GM18505 (cell line): Measurements from ENCODE around the gene ABHD14A.

Source experiments
- ATAC-seq: cut with Tn5 transposase; IDR thresholded peaks from one replicate; pipeline ENCODE4 v1.9.1; 2021; ENCODE audit not compliant: unreplicated experiment
- POLR2A ChIP-seq: IDR thresholded peaks from 4 replicates; pipeline ENCODE4 v1.6.1; 2011; ENCODE audit warnings: borderline replicate concordance; ENCODE audit not compliant: insufficient read depth, insufficient read length; ENCODE audit errors: extremely low read depth

Gene ABHD14A

DNA sequence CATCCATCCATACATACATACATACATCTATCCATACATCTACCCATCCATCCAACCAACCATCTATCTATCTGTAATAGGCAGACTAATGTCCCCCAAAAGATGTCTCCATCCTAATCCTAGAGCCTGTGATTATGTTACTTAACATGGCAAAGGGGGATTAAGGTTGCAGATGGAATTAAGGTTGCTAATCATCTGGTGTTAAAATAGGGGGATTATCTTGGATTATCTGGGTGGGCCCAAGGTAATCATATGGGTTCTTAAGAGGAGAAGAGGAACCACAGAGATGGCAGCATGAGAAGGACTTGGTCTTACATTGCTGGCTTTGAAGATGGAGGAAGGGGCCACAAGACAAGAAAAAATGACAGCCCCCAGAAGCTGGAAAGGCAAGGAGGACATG lies 35.6 kb downstream of the ABHD14A start:
- ATAC-seq: no peak
- TF ChIP-seq POLR2A: no peak

DNA sequence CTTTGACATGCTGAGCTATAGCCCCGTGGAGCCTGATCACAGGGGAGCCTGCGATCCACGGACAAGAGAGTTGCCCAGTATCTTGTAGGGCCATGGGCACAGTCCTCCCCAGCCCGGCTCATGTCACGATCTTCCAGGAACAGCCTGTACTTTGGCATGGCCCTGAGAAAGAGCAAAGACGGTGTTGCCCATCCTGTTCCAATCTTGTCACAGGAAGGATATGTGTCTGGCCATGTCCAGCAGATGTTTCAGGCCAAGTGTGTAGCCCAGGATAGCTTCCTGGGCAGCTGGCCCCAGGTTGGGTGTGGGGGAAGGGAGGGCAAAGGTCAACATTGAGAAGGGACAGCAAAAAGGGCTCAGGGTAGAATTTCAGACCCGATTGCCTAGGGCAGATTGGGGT lies 37.8 kb downstream of the ABHD14A start:
- no peak for ATAC-seq
- no peak for TF ChIP-seq POLR2A

DNA sequence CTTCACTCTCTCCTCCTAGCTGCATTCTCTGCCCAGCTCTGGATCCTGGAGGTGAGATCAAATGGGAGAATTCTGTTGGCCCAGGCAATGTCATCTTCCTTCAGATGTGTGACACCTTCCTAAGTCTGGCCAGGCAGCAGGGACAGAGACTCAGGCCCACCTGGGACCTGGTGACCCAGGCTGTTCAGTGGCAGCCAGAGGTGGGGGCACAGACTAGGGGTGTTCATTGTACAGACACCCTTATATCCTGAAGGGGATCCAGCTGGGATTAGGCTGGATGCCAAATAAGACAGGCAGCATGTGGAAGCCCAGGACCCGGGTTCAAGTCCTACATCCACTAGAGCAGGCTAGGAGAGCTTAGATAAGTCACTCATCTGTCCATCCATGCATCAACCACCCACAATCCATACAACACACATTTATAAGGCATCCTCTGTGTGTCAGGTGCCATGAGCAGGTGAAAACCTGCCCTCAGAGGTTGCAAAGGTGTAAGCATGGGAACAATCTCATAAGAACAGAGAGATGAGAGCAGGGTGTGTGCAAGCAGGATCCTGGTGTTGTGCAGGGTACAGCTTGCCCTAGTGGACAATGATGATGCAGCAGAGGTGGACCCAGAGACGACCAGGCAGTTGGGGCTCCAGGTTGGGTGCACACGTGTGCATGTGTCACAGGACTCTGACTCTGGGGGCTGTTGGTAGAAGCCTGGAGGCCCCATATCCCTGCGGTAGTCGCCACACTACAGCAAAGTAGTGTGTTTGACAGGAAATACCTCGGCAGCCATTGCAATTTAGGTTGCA lies 39.1 kb downstream of the ABHD14A start:
- TF ChIP-seq POLR2A: no peak
- ATAC-seq: no peak

DNA sequence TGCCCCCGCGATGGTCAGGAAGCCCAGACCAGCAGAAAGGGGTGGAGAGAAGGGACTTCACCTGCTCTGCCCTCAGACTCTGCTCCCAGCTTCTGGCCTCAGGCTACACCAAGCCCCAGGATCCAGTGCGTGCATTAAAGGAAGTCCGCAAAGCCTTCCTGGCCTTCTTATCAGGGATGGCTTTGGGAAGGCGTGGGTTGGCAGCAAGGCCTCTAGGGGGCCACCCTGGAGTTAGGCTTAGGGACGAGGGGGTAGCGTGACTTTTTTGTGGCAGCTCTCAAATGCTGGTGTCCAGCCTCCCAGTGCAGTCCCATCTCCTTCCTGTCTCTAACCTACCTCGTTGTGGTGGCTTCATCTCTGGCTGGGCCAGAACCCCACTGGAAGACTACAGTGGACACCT lies 39.7 kb downstream of the ABHD14A start:
- ATAC-seq: no peak
- TF ChIP-seq POLR2A: no peak

DNA sequence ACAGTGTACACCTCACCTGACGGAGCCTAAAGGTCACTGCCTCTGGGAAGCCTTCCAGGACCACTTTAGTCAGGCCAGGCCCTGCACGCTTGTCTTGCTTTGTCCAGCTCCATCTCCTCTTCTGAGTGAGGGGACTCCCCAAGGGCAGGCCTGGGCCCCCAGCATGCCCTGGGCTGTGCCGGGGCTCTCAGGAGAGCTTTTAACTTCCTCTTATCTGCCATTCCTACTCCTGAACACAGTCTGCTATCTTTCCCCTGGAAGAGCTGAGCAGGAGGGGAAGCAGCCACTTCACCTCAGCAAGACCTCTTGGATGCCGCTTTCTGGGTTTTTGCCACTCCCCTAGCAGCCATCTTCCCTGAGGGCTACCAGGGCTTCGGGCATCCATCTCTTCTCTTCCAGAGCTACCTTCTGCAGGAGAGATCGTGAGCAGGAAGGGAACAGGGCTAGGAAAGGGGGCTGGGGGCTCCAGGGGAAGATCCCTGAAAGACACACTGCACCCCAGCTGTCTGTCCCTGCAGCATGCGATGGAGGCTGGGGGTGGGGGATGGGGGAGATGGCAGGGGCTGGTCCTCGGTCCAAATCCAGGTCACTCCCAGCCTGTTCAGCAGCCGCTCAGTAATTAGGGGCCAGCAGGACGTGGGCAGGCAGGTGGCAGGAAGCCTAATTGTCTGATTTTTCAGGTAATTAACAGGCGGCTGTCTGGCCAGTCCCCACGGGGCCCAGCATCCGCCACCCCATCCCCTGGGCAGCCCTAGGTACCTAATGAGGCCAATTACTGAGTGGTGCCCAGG lies 40.8 kb downstream of the ABHD14A start:
- no peak for ATAC-seq
- TF ChIP-seq POLR2A: no peak

DNA sequence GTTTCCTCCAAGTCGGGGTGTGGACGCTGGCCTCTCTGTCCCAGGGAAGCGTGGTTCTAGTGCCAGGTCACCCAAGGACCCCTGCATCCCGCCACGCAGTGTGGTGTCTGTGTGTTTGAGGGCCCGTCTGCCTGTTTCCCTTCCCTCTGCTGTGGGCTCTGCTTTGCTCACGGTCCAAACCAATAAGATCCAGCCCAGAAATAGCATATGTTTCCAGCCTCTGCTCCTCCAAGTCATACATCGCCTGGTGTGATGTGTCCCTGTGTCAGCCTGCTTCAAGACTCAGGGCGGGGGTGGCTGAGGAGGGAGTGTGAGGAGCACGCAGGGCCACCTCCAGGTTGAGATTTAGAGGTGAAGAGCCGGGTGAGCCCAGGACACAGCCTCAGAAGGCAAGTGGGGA lies 42.7 kb downstream of the ABHD14A start:
- ATAC-seq: no peak
- TF ChIP-seq POLR2A: no peak

DNA sequence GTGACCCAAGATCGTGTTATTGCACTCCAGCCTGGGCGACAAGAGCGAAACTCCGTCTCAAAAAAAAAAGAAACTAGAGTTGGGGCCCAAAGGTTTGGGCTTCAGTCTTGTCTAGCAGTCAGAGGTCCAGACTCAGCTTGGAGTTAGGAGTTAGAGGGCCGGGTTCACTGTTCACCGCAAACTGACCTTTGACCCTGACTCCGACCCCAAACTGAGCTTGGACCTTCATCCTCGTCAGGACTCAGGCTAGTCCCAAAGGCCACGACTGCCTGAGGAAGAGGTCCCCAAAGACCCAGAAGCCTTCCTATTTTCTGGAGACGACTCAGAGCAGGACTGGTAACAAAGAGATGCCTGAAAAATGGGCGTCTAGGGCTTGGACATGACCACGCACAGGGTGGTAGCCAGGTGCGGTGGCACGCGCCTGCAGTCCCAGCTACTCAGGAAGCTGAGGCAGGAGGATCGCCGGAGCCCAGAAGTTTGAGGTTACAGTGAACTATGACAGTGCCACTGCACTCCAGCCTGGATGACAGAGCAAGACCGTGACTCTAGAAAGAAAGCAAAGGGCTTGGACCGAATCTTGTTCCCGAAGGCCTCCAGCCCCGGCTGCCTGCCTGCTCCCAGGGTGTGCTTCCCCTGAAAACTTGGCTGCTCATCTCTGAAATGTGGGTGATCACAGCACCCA lies 43.6 kb downstream of the ABHD14A start:
- ATAC-seq: no peak
- TF ChIP-seq POLR2A: no peak

DNA sequence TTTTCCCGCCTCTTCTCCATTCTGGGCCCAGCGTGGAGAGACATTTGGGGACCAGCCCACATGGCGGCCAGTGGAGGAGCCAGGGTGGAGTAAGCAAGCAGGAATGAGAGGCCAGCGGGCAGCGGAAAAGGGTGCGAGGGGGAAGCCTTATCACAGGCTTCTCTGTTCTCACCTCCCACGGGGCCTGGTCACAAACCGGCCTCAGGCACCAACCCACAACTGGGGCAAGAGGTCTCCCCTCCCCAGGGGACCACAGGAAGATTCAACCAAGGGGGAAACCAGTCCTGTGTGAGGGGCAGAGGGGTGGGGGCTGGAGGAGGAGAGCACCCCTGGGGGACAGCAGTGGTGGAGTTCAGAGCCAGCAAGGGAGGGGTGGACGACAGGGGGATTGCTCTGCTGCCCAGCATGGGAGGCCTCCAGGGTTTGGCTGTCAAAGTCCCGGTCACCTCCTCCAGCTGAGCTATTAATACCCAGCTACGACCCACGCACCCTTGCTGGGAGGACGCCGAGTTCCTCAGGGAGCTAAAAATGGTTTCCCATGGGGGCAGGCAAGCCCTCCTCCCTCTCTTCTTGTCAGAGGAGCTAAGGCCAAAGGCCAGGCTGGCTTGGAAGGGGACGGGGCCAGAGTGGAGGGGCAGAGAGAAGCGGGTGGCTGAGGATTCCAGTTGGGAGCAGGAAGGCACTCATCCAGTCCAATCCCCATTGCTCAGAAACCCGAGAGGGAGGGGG lies 44.7 kb downstream of the ABHD14A start:
- no peak for ATAC-seq
- TF ChIP-seq POLR2A: no peak

DNA sequence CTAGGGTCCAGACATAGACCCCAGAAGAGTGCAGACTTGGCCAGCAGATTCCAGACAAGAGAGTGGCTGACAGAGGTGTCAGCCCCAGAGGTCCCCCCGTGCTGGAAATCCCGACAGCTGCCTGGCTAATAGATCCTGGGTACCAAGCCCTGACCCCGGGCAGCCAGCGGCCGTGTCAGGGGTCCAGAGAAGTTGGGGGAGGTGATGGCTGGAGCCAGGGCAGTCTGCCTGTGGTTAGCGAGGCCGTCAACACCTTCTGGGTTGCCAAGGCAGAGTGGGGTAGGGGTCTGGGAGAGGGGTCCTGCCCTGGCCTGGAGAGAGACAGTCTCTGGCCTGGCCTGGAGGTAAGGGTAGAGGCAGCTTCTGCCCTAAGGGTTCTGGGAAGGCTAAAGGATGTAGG lies 45.9 kb downstream of the ABHD14A start:
- ATAC-seq: no peak
- no peak for TF ChIP-seq POLR2A

DNA sequence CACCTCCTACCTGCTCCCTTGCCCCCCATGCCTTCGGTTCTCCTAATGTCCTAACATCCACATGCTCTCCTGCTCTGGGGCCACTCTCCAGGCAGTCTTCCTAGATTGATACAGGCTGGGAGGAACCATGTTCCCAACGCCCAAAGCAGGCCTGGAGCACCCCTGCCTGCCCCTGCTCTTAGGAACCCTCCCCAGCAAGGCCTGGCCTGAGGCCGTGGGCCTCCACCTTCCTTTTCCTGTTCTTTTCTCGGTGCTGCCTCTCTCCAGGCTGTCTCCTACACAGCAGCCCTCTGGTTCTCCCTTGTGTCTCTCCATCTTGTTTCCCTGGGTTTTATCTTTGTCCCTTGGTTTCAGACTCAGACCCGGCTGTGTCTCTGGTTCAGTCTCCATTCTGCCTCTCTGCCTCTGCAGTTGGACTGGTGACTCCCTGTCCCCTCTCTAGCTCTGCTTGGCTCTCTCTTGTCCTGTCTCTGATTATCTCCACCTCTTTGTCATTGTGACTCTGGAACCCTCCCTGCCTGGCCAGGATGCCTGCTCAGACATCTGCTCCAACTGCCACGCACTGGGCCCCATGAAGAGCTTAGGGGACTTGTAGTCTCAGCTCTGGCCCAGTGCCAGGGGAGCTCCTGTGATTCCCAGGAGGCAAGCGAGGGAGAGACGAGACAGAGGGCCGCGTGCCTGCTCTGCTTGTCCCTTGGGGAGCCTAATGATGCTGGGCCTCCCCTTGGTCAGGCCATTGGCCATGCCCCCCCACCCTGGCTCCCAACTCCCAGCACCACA lies 46.8 kb downstream of the ABHD14A start:
- no peak for TF ChIP-seq POLR2A
- no peak for ATAC-seq

DNA sequence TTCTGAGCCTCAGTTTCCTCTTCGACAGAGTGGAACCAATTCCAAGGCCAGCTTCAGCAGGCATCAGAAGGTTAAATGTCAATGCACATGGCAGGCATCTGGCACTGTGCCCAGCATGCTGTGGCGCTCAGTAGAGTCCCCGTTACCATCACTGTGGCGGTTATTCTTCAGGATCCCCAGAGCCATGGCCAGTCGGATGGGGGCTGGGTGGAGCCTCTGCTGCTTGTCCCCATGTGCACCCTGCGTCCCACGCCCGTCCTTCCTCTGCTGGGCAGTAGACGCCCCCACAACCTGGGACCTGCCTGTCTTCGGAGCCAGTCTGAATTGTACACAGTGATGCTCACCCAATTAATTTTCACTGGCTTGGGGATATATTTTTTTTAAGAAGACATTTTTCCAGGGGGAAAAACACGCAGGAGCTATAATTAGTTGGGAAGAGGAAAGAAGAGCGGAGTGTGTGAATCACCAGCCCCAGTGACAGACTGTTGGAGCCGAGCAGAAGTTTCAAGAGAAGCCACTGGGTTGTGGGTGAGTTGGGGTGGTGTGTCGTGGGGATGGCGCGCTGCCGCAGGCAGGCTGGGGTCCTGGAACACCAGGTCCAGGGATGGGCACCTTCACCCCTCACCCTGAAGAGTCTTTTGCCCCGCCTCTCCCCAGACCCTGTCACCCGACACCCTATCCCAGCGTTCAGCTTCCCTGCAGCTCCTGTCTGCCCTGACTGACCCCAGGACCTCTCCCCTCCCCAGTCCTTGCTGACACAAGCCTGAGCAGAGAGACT lies 47.6 kb downstream of the ABHD14A start:
- TF ChIP-seq POLR2A: no peak
- ATAC-seq: no peak
